ENCODE data around the gene PIH1D1. TPM values are rescaled to one million over a fixed set of nuclear protein-coding genes. Genes with fewer than 3 reads are reported as not detected.

PIH1D1 gene
- polyA plus RNA-seq, 1 donor from 2014 or later, result 145 TPM

- Histone ChIP-seq H3K27me3 (ENCODE audit: insufficient read depth, low read depth, low read length) (no peaks in the 10 kb centered on the region), H4K20me1 (ENCODE audit: insufficient read depth) (no peaks in the 10 kb centered on the region), H3K36me3 (ENCODE audit: insufficient read depth, low read length) (no peaks in the 10 kb centered on the region), H3K9me3 (ENCODE audit: low read length) (no peaks in the 10 kb centered on the region), H3K9ac (ENCODE audit: low read length) (no peak overlapping the region), H3K9me2 (ENCODE audit: insufficient read depth, low read length) (no peaks in the 10 kb centered on the region), H3K27ac (ENCODE audit: low read length) (no peak overlapping the region), H3K79me2 (replicated peaks; ENCODE audit: insufficient read depth, low read length) (no peaks in the 10 kb centered on the region), H2AFZ (ENCODE audit: low read depth, low read length) (no peak overlapping the region), H3K4me2 (ENCODE audit: low read length) (no peak overlapping the region), H3K4me3 (ENCODE audit: low read length) (no peak overlapping the region), H3F3A (ENCODE audit: insufficient read depth, low read length, poor library complexity, severe bottlenecking) (no peaks in the 10 kb centered on the region)
- TF ChIP-seq, protein P1, sequence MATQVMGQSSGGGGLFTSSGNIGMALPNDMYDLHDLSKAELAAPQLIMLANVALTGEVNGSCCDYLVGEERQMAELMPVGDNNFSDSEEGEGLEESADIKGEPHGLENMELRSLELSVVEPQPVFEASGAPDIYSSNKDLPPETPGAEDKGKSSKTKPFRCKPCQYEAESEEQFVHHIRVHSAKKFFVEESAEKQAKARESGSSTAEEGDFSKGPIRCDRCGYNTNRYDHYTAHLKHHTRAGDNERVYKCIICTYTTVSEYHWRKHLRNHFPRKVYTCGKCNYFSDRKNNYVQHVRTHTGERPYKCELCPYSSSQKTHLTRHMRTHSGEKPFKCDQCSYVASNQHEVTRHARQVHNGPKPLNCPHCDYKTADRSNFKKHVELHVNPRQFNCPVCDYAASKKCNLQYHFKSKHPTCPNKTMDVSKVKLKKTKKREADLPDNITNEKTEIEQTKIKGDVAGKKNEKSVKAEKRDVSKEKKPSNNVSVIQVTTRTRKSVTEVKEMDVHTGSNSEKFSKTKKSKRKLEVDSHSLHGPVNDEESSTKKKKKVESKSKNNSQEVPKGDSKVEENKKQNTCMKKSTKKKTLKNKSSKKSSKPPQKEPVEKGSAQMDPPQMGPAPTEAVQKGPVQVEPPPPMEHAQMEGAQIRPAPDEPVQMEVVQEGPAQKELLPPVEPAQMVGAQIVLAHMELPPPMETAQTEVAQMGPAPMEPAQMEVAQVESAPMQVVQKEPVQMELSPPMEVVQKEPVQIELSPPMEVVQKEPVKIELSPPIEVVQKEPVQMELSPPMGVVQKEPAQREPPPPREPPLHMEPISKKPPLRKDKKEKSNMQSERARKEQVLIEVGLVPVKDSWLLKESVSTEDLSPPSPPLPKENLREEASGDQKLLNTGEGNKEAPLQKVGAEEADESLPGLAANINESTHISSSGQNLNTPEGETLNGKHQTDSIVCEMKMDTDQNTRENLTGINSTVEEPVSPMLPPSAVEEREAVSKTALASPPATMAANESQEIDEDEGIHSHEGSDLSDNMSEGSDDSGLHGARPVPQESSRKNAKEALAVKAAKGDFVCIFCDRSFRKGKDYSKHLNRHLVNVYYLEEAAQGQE (IDR thresholded peaks at IDR 0.05; ENCODE audit: borderline replicate concordance), result no peak
- TF ChIP-seq TAF1 (IDR thresholded peaks at IDR 0.05; ENCODE audit: low read depth), result no peak
- TF ChIP-seq, protein P2, sequence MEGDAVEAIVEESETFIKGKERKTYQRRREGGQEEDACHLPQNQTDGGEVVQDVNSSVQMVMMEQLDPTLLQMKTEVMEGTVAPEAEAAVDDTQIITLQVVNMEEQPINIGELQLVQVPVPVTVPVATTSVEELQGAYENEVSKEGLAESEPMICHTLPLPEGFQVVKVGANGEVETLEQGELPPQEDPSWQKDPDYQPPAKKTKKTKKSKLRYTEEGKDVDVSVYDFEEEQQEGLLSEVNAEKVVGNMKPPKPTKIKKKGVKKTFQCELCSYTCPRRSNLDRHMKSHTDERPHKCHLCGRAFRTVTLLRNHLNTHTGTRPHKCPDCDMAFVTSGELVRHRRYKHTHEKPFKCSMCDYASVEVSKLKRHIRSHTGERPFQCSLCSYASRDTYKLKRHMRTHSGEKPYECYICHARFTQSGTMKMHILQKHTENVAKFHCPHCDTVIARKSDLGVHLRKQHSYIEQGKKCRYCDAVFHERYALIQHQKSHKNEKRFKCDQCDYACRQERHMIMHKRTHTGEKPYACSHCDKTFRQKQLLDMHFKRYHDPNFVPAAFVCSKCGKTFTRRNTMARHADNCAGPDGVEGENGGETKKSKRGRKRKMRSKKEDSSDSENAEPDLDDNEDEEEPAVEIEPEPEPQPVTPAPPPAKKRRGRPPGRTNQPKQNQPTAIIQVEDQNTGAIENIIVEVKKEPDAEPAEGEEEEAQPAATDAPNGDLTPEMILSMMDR (IDR thresholded peaks at IDR 0.05; ENCODE audit: poor library complexity, severe bottlenecking), result no peak
Observed at GRCh38 chr19:49463960-49464740, 12.5 kb upstream of the PIH1D1 start.

DNA sequence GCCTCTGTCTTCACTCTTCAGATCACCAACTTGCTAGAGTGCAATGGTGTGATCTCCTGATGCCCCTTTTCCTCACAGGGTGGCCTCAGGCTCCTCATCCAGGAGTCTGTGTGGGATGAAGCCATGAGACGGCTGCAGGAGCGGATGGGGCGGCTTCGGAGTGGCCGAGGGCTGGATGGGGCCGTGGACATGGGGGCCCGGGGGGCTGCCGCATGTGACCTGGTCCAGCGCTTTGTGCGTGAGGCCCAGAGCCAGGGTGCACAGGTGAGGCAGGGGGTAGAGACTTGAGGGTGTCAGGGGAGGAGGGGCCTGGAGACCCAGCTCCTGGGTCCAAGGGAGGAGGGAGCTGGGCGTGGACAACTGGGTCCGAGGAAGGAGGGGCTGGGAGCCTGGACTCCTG is 10.9 kb upstream of the PIH1D1 start:
- no peaks in the 10 kb centered on the region for H3F3A ChIP-seq (ENCODE audit: insufficient read depth, low read length, poor library complexity, severe bottlenecking)
- no peak overlapping the region for H2AFZ ChIP-seq (ENCODE audit: low read depth, low read length)
- no peak overlapping the region for H3K4me2 ChIP-seq (ENCODE audit: low read length)
- H3K27ac ChIP-seq (ENCODE audit: low read length), result no peak overlapping the region
- no peaks in the 10 kb centered on the region for H3K9me2 ChIP-seq (ENCODE audit: insufficient read depth, low read length)
- H3K27me3 ChIP-seq (ENCODE audit: insufficient read depth, low read depth, low read length), result no peaks in the 10 kb centered on the region
- no peaks in the 10 kb centered on the region for H3K79me2 ChIP-seq (replicated peaks; ENCODE audit: insufficient read depth, low read length)
- no peaks in the 10 kb centered on the region for H3K36me3 ChIP-seq (ENCODE audit: insufficient read depth, low read length)
- H3K9me3 ChIP-seq (ENCODE audit: low read length), result no peaks in the 10 kb centered on the region
- no peak overlapping the region for H3K4me3 ChIP-seq (ENCODE audit: low read length)
- no peak overlapping the region for H3K9ac ChIP-seq (ENCODE audit: low read length)
- no peaks in the 10 kb centered on the region for H4K20me1 ChIP-seq (ENCODE audit: insufficient read depth)
- no peak for TF ChIP-seq EZH2 (IDR thresholded peaks at IDR 0.05; ENCODE audit: borderline replicate concordance, insufficient read depth, low read length, poor library complexity, severe bottlenecking)
- TF ChIP-seq RAD21 (conservative IDR thresholded peaks at IDR 0.05), result no peak
- no peak for TF ChIP-seq MXI1 (conservative IDR thresholded peaks at IDR 0.05; ENCODE audit: poor library complexity, severe bottlenecking)
- TF ChIP-seq SMC3 (conservative IDR thresholded peaks at IDR 0.05; ENCODE audit: poor library complexity), result no peak
- TF ChIP-seq POLR2AphosphoS5 (IDR thresholded peaks at IDR 0.05), result no peak
- TF ChIP-seq, protein P1 (IDR thresholded peaks at IDR 0.05; ENCODE audit: borderline replicate concordance), result no peak
- no peak for TF ChIP-seq TAF1 (IDR thresholded peaks at IDR 0.05; ENCODE audit: low read depth)
